Activated naive CD8-positive, alpha-beta T cell treated with anti-CD3 and anti-CD28 coated beads, Interleukin-2, amount 50 U/mL, for 24 hours (primary cell): ENCODE results near the gene CDH4.

ENCODE experiments used
- ATAC-seq: fragments of 150-1000 bp; cut with Tn5 transposase; one replicate; pipeline ENCODE4 v1.10.0; 2021
- DNase-seq: peaks from one replicate; pipeline ENCODE4 v3.0.0; 2021
- H3K27ac Mint-ChIP-seq: one replicate; pipeline ENCODE4 v1.8.0; 2021; ENCODE audit warnings: mild to moderate bottlenecking, mixed read lengths
- H3K27me3 Mint-ChIP-seq: one replicate; pipeline ENCODE4 v1.8.0; 2021; ENCODE audit warnings: mixed read lengths
- H3K36me3 Mint-ChIP-seq: one replicate; pipeline ENCODE4 v1.8.0; 2021; ENCODE audit warnings: low read depth, mixed read lengths
- H3K4me1 Mint-ChIP-seq: one replicate; pipeline ENCODE4 v1.8.0; 2021; ENCODE audit warnings: mixed read lengths
- H3K4me3 Mint-ChIP-seq: one replicate; pipeline ENCODE4 v1.8.0; 2021; ENCODE audit warnings: mild to moderate bottlenecking, moderate library complexity, mixed read lengths
- H3K9me3 Mint-ChIP-seq: one replicate; pipeline ENCODE4 v1.8.0; 2021; ENCODE audit warnings: mixed read lengths

CDH4 gene

DNA sequence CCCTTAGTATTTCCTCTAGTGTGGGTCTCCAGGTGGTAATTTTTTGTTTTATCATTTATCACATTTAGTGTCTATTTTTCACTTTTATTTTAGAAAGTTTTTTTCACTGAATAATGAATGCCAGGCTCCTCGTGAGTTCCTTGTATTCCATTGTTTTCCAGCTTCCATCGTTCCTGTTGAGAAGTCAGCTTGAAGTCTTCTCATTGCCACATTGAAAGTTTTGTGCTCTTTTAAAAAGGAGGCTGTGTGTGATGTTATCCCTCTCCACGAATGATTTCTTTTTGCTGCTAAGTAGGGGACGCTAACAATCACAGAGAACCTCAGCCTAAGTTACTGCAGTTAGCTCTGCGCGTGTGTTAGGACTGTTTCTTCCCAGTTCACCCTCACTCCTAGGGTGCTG is 619.1 kb downstream of the CDH4 start:
- Mint-ChIP-seq H3K4me1 (no peaks in the 10 kb centered on the region), H3K36me3 (no peaks in the 10 kb centered on the region), H3K9me3 (no peaks in the 10 kb centered on the region), H3K4me3 (no peak overlapping the region), H3K27me3 (no peaks in the 10 kb centered on the region), H3K27ac (no peak overlapping the region)
- ATAC-seq (no peak), DNase-seq (no peak)

- Mint-ChIP-seq H3K27me3 (no peaks in the 10 kb centered on the region), H3K4me3 (no peak overlapping the region), H3K4me1 (no peaks in the 10 kb centered on the region), H3K36me3 (no peaks in the 10 kb centered on the region), H3K27ac (no peak overlapping the region), H3K9me3 (no peaks in the 10 kb centered on the region)
- DNase-seq, result no peak
- no peak for ATAC-seq
These were observed 619.9 kb downstream of the CDH4 start for GRCh38 chr20:61871913-61872312.

GRCh38 chr20:61872371-61872900 is 620.4 kb downstream of the CDH4 start:
- no peaks in the 10 kb centered on the region for H3K36me3 Mint-ChIP-seq
- no peaks in the 10 kb centered on the region for H3K4me1 Mint-ChIP-seq
- DNase-seq, result no peak
- no peak overlapping the region for H3K4me3 Mint-ChIP-seq
- no peaks in the 10 kb centered on the region for H3K9me3 Mint-ChIP-seq
- H3K27me3 Mint-ChIP-seq, result no peaks in the 10 kb centered on the region
- H3K27ac Mint-ChIP-seq, result no peak overlapping the region
- no peak for ATAC-seq

DNA sequence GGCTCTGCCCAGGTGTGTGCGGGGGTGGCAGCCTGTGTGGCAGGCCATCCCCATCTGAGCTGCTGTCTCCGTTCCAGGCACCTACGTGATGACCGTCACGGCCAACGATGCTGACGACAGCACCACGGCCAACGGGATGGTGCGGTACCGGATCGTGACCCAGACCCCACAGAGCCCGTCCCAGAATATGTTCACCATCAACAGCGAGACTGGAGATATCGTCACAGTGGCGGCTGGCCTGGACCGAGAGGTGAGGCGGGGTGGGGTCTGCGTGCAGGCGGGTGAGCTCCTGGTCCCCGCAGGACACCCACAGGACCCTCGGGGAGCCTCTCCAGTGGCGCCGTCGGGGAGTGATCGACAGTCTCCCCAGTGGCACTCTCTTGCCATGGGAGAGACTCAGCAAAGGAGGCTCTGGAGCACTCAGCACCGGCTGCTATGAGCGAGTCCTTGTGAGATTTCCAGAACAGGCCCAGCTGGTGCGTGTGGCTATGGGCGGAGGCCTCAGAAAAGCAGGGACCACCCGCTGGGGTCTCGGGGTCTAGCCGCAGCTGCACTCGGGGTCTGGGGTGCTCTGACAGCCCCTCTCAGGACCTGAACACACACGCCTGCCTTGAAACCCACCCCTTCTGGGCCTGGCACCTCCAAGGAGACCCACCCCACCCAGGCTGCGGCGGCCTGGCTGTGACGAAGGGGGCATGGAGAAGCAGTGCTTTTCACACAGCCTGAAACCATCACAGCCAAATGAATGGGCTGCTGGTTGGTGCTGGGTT is 621.8 kb downstream of the CDH4 start:
- H3K4me1 Mint-ChIP-seq, result no peaks in the 10 kb centered on the region
- H3K27me3 Mint-ChIP-seq, result no peaks in the 10 kb centered on the region
- DNase-seq (no peak), ATAC-seq (no peak)
- no peak overlapping the region for H3K27ac Mint-ChIP-seq
- no peak overlapping the region for H3K4me3 Mint-ChIP-seq
- H3K9me3 Mint-ChIP-seq, result no peaks in the 10 kb centered on the region
- H3K36me3 Mint-ChIP-seq, result no peaks in the 10 kb centered on the region

DNA sequence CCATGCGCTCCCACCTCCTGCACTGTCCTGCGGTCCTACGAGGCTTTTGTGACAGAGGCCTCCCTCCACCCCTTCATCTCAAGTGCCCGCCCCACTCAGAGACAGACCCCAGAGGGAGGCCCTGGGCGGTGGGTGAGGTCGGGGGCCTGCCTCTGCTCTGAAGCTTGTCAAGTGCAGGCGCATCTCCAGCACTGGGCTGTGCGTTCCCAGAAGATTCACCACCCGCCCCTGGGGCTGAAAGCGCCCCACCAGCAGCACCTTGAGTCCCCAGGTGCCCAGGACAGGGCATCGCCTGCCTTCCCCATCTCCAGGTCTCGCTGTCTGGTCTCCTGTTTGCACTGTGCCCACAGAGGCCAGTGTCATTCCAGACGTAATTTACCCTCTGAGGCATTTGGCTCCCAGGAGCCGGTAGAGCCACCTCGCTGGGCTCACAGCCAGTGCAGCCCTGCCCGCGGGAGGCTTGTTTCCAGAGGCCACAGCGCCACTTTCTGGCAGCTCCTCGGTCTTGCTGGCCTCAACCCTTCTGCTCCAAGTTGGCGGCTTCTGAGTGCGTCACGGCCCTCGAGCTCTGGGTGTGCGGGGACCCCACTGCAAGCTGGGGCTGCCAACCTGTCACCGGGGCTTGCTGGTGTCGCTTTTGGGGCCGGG is 622.5 kb downstream of the CDH4 start:
- ATAC-seq, result no peak
- Mint-ChIP-seq H3K4me1 (no peaks in the 10 kb centered on the region), H3K36me3 (no peaks in the 10 kb centered on the region), H3K9me3 (no peaks in the 10 kb centered on the region), H3K4me3 (no peak overlapping the region), H3K27me3 (no peaks in the 10 kb centered on the region), H3K27ac (no peak overlapping the region)
- DNase-seq, result no peak

GRCh38 chr20:61875221-61875885 is 623.3 kb downstream of the CDH4 start:
- no peaks in the 10 kb centered on the region for H3K9me3 Mint-ChIP-seq
- H3K4me1 Mint-ChIP-seq, result no peaks in the 10 kb centered on the region
- no peak for ATAC-seq
- no peaks in the 10 kb centered on the region for H3K27me3 Mint-ChIP-seq
- no peak overlapping the region for H3K4me3 Mint-ChIP-seq
- H3K36me3 Mint-ChIP-seq, result no peaks in the 10 kb centered on the region
- DNase-seq, result no peak
- no peak overlapping the region for H3K27ac Mint-ChIP-seq

- Mint-ChIP-seq H3K9me3 (no peaks in the 10 kb centered on the region), H3K4me1 (no peaks in the 10 kb centered on the region), H3K27ac (no peak overlapping the region), H3K4me3 (no peak overlapping the region), H3K36me3 (no peaks in the 10 kb centered on the region), H3K27me3 (no peaks in the 10 kb centered on the region)
- DNase-seq (no peak), ATAC-seq (no peak)
These were observed 623.9 kb downstream of the CDH4 start for GRCh38 chr20:61875996-61876395.

GRCh38 chr20:61876952-61877728 is 625.1 kb downstream of the CDH4 start:
- ATAC-seq (no peak), DNase-seq (no peak)
- no peak overlapping the region for H3K4me3 Mint-ChIP-seq
- H3K27me3 Mint-ChIP-seq, result no peaks in the 10 kb centered on the region
- H3K4me1 Mint-ChIP-seq, result no peaks in the 10 kb centered on the region
- no peaks in the 10 kb centered on the region for H3K9me3 Mint-ChIP-seq
- H3K36me3 Mint-ChIP-seq, result no peaks in the 10 kb centered on the region
- H3K27ac Mint-ChIP-seq, result no peak overlapping the region

- Mint-ChIP-seq H3K27ac (no peak overlapping the region), H3K9me3 (no peaks in the 10 kb centered on the region), H3K4me1 (no peaks in the 10 kb centered on the region), H3K4me3 (no peak overlapping the region), H3K36me3 (no peaks in the 10 kb centered on the region), H3K27me3 (no peaks in the 10 kb centered on the region)
- ATAC-seq, result no peak
- DNase-seq, result no peak
These were observed 625.9 kb downstream of the CDH4 start for GRCh38 chr20:61877776-61878477.

- Mint-ChIP-seq H3K4me1 (no peaks in the 10 kb centered on the region), H3K36me3 (no peaks in the 10 kb centered on the region), H3K27me3 (peaks cover 4% of the 10 kb centered on the region), H3K4me3 (no peak overlapping the region), H3K27ac (no peak overlapping the region), H3K9me3 (no peaks in the 10 kb centered on the region)
- ATAC-seq (no peak), DNase-seq (no peak)
These were observed 626.6 kb downstream of the CDH4 start for GRCh38 chr20:61878478-61879302.

- Mint-ChIP-seq H3K4me3 (no peak overlapping the region), H3K9me3 (no peaks in the 10 kb centered on the region), H3K4me1 (no peaks in the 10 kb centered on the region), H3K27me3 (peaks cover 4% of the 10 kb centered on the region), H3K27ac (no peak overlapping the region), H3K36me3 (no peaks in the 10 kb centered on the region)
- ATAC-seq (no peak), DNase-seq (no peak)
These were observed 627.2 kb downstream of the CDH4 start for GRCh38 chr20:61879303-61879620.

DNA sequence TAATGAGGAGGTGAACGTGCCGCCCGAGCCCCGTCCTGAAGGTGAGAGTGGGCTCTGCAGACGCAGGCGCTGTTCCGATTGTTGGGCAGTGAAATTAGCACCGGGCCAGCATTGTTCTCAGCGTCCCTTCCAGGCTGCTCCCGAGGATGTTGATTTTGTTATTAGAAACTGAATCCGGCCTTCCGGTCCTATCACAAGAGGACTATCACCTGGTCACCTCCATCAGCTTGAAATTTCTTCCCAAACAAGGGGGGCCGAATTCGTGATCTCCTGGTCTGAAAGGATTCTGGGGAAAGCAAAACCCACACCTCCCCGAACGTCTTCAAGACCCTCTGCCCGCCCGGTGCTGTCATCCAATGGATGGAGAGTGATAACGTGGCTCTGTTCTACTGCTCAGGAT is 627.6 kb downstream of the CDH4 start:
- no peak overlapping the region for H3K27ac Mint-ChIP-seq
- H3K36me3 Mint-ChIP-seq, result no peaks in the 10 kb centered on the region
- no peak for ATAC-seq
- DNase-seq, result no peak
- H3K4me3 Mint-ChIP-seq, result no peak overlapping the region
- H3K27me3 Mint-ChIP-seq, result peaks cover 4% of the 10 kb centered on the region
- no peaks in the 10 kb centered on the region for H3K4me1 Mint-ChIP-seq
- no peaks in the 10 kb centered on the region for H3K9me3 Mint-ChIP-seq

DNA sequence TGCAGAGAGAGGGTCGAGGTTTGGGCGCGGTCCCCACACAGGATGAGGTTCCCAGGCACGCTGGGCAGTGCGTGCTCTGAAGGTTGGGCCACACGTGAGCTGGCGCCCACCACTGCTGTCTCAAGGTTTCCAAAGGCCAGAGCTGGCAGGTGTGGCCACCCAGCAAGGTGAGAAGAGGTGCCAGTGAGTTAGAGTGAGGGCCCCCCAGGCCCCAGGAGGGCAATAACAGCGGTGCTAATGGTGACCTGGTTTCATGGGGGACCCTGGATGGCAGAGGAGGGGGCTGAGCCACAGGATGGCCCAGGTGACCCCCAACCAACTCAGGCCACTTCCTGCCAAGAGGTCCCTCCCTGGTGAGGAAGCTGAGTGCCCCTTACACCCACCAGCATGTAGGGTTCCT is 628.6 kb downstream of the CDH4 start:
- Mint-ChIP-seq H3K36me3 (no peaks in the 10 kb centered on the region), H3K4me3 (no peak overlapping the region), H3K27ac (no peak overlapping the region), H3K4me1 (no peaks in the 10 kb centered on the region), H3K27me3 (peaks cover 4% of the 10 kb centered on the region), H3K9me3 (no peaks in the 10 kb centered on the region)
- no peak for ATAC-seq
- DNase-seq, result no peak
